Activated naive CD8-positive, alpha-beta T cell treated with anti-CD3 and anti-CD28 coated beads, Interleukin-2, amount 50 U/mL, for 24 hours (primary cell): ENCODE results near the gene BTBD10.

ENCODE experiments used
- ATAC-seq: fragments of 150-1000 bp; cut with Tn5 transposase; one replicate; pipeline ENCODE4 v1.10.0; 2021
- DNase-seq: peaks from one replicate; pipeline ENCODE4 v3.0.0; 2021
- H3K27ac Mint-ChIP-seq: one replicate; pipeline ENCODE4 v1.8.0; 2021; ENCODE audit warnings: mild to moderate bottlenecking, mixed read lengths
- H3K27me3 Mint-ChIP-seq: one replicate; pipeline ENCODE4 v1.8.0; 2021; ENCODE audit warnings: mixed read lengths
- H3K36me3 Mint-ChIP-seq: one replicate; pipeline ENCODE4 v1.8.0; 2021; ENCODE audit warnings: low read depth, mixed read lengths
- H3K4me1 Mint-ChIP-seq: one replicate; pipeline ENCODE4 v1.8.0; 2021; ENCODE audit warnings: mixed read lengths
- H3K4me3 Mint-ChIP-seq: one replicate; pipeline ENCODE4 v1.8.0; 2021; ENCODE audit warnings: mild to moderate bottlenecking, moderate library complexity, mixed read lengths
- H3K9me3 Mint-ChIP-seq: one replicate; pipeline ENCODE4 v1.8.0; 2021; ENCODE audit warnings: mixed read lengths

Gene BTBD10

GRCh38 chr11:13346470-13346869 is 116.6 kb downstream of the BTBD10 start:
- Mint-ChIP-seq H3K27ac (no peak overlapping the region), H3K4me3 (no peak overlapping the region), H3K9me3 (no peaks in the 10 kb centered on the region), H3K4me1 (peaks cover 28% of the 10 kb centered on the region), H3K36me3 (peaks cover 6% of the 10 kb centered on the region), H3K27me3 (no peaks in the 10 kb centered on the region)
- ATAC-seq, result no peak
- DNase-seq, result no peak

- DNase-seq, result no peak
- Mint-ChIP-seq H3K27me3 (no peaks in the 10 kb centered on the region), H3K27ac (no peak overlapping the region), H3K9me3 (no peaks in the 10 kb centered on the region), H3K36me3 (peaks cover 3% of the 10 kb centered on the region), H3K4me3 (no peak overlapping the region), H3K4me1 (peaks cover 39% of the 10 kb centered on the region)
- no peak for ATAC-seq
Observed at GRCh38 chr11:13344818-13345217, 118.2 kb downstream of the BTBD10 start.

GRCh38 chr11:13343931-13344717 is 118.9 kb downstream of the BTBD10 start:
- Mint-ChIP-seq H3K4me1 (peaks cover 43% of the 10 kb centered on the region), H3K27ac (no peak overlapping the region), H3K9me3 (no peaks in the 10 kb centered on the region), H3K4me3 (no peak overlapping the region), H3K36me3 (peaks cover 3% of the 10 kb centered on the region), H3K27me3 (no peaks in the 10 kb centered on the region)
- ATAC-seq, result no peak
- peak; percentile 77 for DNase-seq

GRCh38 chr11:13343067-13343466 is 120.0 kb downstream of the BTBD10 start:
- peaks cover 44% of the 10 kb centered on the region for H3K4me1 Mint-ChIP-seq
- no peak for ATAC-seq
- no peak for DNase-seq
- H3K36me3 Mint-ChIP-seq, result peaks cover 3% of the 10 kb centered on the region
- H3K4me3 Mint-ChIP-seq, result no peak overlapping the region
- no peaks in the 10 kb centered on the region for H3K9me3 Mint-ChIP-seq
- H3K27me3 Mint-ChIP-seq, result no peaks in the 10 kb centered on the region
- H3K27ac Mint-ChIP-seq, result no peak overlapping the region

GRCh38 chr11:13341026-13341425 is 122.0 kb downstream of the BTBD10 start:
- no peaks in the 10 kb centered on the region for H3K9me3 Mint-ChIP-seq
- ATAC-seq, result no peak
- no peak overlapping the region for H3K4me3 Mint-ChIP-seq
- peaks cover 3% of the 10 kb centered on the region for H3K36me3 Mint-ChIP-seq
- no peaks in the 10 kb centered on the region for H3K27me3 Mint-ChIP-seq
- DNase-seq, result no peak
- H3K27ac Mint-ChIP-seq, result peak overlapping the region; percentile 14
- peaks cover 53% of the 10 kb centered on the region for H3K4me1 Mint-ChIP-seq

GRCh38 chr11:13339195-13340153 is 123.5 kb downstream of the BTBD10 start:
- DNase-seq (no peak), ATAC-seq (peak; percentile 57)
- Mint-ChIP-seq H3K4me3 (peak overlapping the region; percentile 7), H3K27me3 (no peaks in the 10 kb centered on the region), H3K9me3 (no peaks in the 10 kb centered on the region), H3K27ac (peak overlapping the region; percentile 79), H3K36me3 (peaks cover 3% of the 10 kb centered on the region), H3K4me1 (peaks cover 59% of the 10 kb centered on the region)

GRCh38 chr11:13338427-13339069 is 124.5 kb downstream of the BTBD10 start:
- DNase-seq, result peak; percentile 31
- Mint-ChIP-seq H3K4me3 (peak overlapping the region; percentile 69), H3K36me3 (no peaks in the 10 kb centered on the region), H3K27ac (peak overlapping the region; percentile 79), H3K9me3 (no peaks in the 10 kb centered on the region), H3K27me3 (no peaks in the 10 kb centered on the region), H3K4me1 (peaks cover 67% of the 10 kb centered on the region)
- peak; percentile 60 for ATAC-seq

GRCh38 chr11:13338019-13338426 is 125.0 kb downstream of the BTBD10 start:
- peak; percentile 46 for ATAC-seq
- Mint-ChIP-seq H3K27me3 (no peaks in the 10 kb centered on the region), H3K27ac (peak overlapping the region; percentile 79), H3K9me3 (no peaks in the 10 kb centered on the region), H3K36me3 (no peaks in the 10 kb centered on the region), H3K4me1 (peaks cover 72% of the 10 kb centered on the region), H3K4me3 (peak overlapping the region; percentile 69)
- DNase-seq, result no peak
